Measurements from ENCODE around the gene IER5. TPM values are rescaled to one million over a fixed set of nuclear protein-coding genes. Genes with fewer than 3 reads are reported as not detected.

The IER5 gene
- total RNA-seq, 6 donors from 2014 or later = 15.0 to 43.6 (median 26.1) TPM

- H3K36me3 ChIP-seq = no peaks in the 10 kb centered on the region
- ATAC-seq (ENCODE audit: low FRiP score in 2 of 2) = no peak
- H3K4me1 ChIP-seq = peaks cover 39 to 49% (median 40%) of the 10 kb centered on the region in 4 donors
Observed at GRCh38 chr1:181139631-181140061, 51.1 kb downstream of the IER5 start.

GRCh38 chr1:181140398-181140797 lies 51.9 kb downstream of the IER5 start:
- 91% methylated on average over 4 of the region's 4 CpGs for WGBS, 2 donors
- Histone ChIP-seq H3K4me1 (peaks cover 31 to 41% (median 32%) of the 10 kb centered on the region in 4 donors), H3K9me3 (no peaks in the 10 kb centered on the region), H3K4me3 (no peak overlapping the region), H3K27ac (no peak overlapping the region), H3K36me3 (no peaks in the 10 kb centered on the region), H3K27me3 (no peaks in the 10 kb centered on the region)
- TF ChIP-seq POLR2AphosphoS5 (IDR thresholded peaks at IDR 0.05) (no peak), EP300 (IDR thresholded peaks at IDR 0.05) (no peak)
- ATAC-seq (ENCODE audit: low FRiP score in 2 of 2) (no peak), DNase-seq (no peak)

More at GRCh38 chr1:181139631-181140061, 51.1 kb downstream of the IER5 start:
- Histone ChIP-seq H3K9me3 (no peaks in the 10 kb centered on the region), H3K27ac (no peak overlapping the region), H3K27me3 (no peaks in the 10 kb centered on the region), H3K4me3 (no peak overlapping the region)
- peak in 1 of 2 donors; percentile 19 for DNase-seq
- WGBS, 2 donors = 33 to 38% methylated on average over 3 to 4 of the region's 5 CpGs
- TF ChIP-seq POLR2A (IDR thresholded peaks at IDR 0.05) (no peak), CTCF (IDR thresholded peaks at IDR 0.05) (no peak), POLR2AphosphoS5 (IDR thresholded peaks at IDR 0.05) (no peak), EP300 (IDR thresholded peaks at IDR 0.05) (no peak)

GRCh38 chr1:181140891-181141290 lies 52.4 kb downstream of the IER5 start:
- Histone ChIP-seq H3K9me3 (no peaks in the 10 kb centered on the region), H3K4me3 (no peak overlapping the region), H3K36me3 (no peaks in the 10 kb centered on the region), H3K27me3 (no peaks in the 10 kb centered on the region), H3K4me1 (peaks cover 28 to 38% (median 28%) of the 10 kb centered on the region in 4 donors), H3K27ac (peak overlapping the region in 1 of 4 donors; percentile 31)
- DNase-seq = no peak
- WGBS, 2 donors = 81 to 86% methylated on average over 3 of the region's 3 CpGs
- no peak for ATAC-seq (ENCODE audit: low FRiP score in 2 of 2)
- no peak for TF ChIP-seq POLR2AphosphoS5 (IDR thresholded peaks at IDR 0.05)
- no peak for TF ChIP-seq EP300 (IDR thresholded peaks at IDR 0.05)
- no peak for TF ChIP-seq CTCF (IDR thresholded peaks at IDR 0.05)
- no peak for TF ChIP-seq POLR2A (IDR thresholded peaks at IDR 0.05)

- H3K27ac ChIP-seq = peak overlapping the region in 2 of 4 donors; percentile 8 to 31
- H3K4me3 ChIP-seq = no peak overlapping the region
- TF ChIP-seq POLR2AphosphoS5 (IDR thresholded peaks at IDR 0.05) (peak; percentile 59 to 85), EP300 (IDR thresholded peaks at IDR 0.05) (peak in 2 of 4 donors; percentile 34 to 85), CTCF (IDR thresholded peaks at IDR 0.05) (peak in 1 of 6 experiments; percentile 8), POLR2A (IDR thresholded peaks at IDR 0.05) (peak in 1 of 4 donors; percentile 5)
- no peaks in the 10 kb centered on the region for H3K9me3 ChIP-seq
- H3K36me3 ChIP-seq = no peaks in the 10 kb centered on the region
- 31 to 54% methylated on average over 2 to 5 of the region's 5 CpGs for WGBS, 2 donors
- ATAC-seq (ENCODE audit: low FRiP score in 2 of 2) = peak; percentile 25 to 60
- DNase-seq = peak in 1 of 2 donors; percentile 77
- no peaks in the 10 kb centered on the region for H3K27me3 ChIP-seq
- H3K4me1 ChIP-seq = peaks cover 23 to 34% (median 26%) of the 10 kb centered on the region in 4 donors
Observed at GRCh38 chr1:181141431-181141910, 53.0 kb downstream of the IER5 start.

Other genes starting within 250 kb of the IER5 start
- 10 to 100 TPM in 1 of 6 donors, 1 to 10 TPM in 4, under 1 TPM in 1; 0.79 to 11.9 (median 4.4) TPM for gene KIAA1614, start 175.8 kb upstream of the IER5 start, total RNA-seq
- 10 to 100 TPM; 29.2 to 44.1 (median 35.2) TPM for gene STX6, start 65.8 kb upstream of the IER5 start, total RNA-seq
- 10 to 100 TPM; 22.0 to 54.0 (median 26.9) TPM for gene MR1, start 54.7 kb upstream of the IER5 start, total RNA-seq